GM19372 (cell line): ENCODE measurements around the gene IRF5.
"Not testable (repeated sequence)": the region's sequence is repeated elsewhere in the genome, so short reads cannot be mapped to it uniquely, and the experiment has no call there.

Experiments
- ATAC-seq: cut with Tn5 transposase; IDR thresholded peaks from one replicate; pipeline ENCODE4 v1.9.1; 2021; ENCODE audit warnings: mild to moderate bottlenecking, low read depth, moderate library complexity; ENCODE audit not compliant: unreplicated experiment

The IRF5 gene

GRCh38 chr7:128948976-128949760 is 11.4 kb downstream of the IRF5 start:
- no peak for ATAC-seq

GRCh38 chr7:128951296-128951695 is 13.6 kb downstream of the IRF5 start:
- no peak for ATAC-seq

GRCh38 chr7:128954150-128954549 is 16.4 kb downstream of the IRF5 start:
- ATAC-seq = no peak

- no peak for ATAC-seq
Observed at GRCh38 chr7:128954830-128955802, 17.4 kb downstream of the IRF5 start.

GRCh38 chr7:128955981-128956380 is 18.3 kb downstream of the IRF5 start:
- ATAC-seq = no peak

- no peak for ATAC-seq
Observed at GRCh38 chr7:128959296-128959695, 21.6 kb downstream of the IRF5 start.

- no peak for ATAC-seq
Observed at GRCh38 chr7:128961030-128961659, 23.4 kb downstream of the IRF5 start.

- peak; percentile 38 for ATAC-seq
Observed at GRCh38 chr7:128962899-128963298, 25.2 kb downstream of the IRF5 start.

GRCh38 chr7:128963327-128963757 is 25.6 kb downstream of the IRF5 start:
- ATAC-seq = peak; percentile 74

- no peak for ATAC-seq
Observed at GRCh38 chr7:128968624-128969023, 30.9 kb downstream of the IRF5 start.

GRCh38 chr7:128974241-128974934 is 36.7 kb downstream of the IRF5 start:
- ATAC-seq = no peak

GRCh38 chr7:128982105-128982504 is 44.4 kb downstream of the IRF5 start:
- ATAC-seq = no peak

GRCh38 chr7:128985660-128986059 is 47.9 kb downstream of the IRF5 start:
- no peak for ATAC-seq

GRCh38 chr7:128986609-128987008 is 48.9 kb downstream of the IRF5 start:
- no peak for ATAC-seq

- no peak for ATAC-seq
Observed at GRCh38 chr7:128988372-128988771, 50.6 kb downstream of the IRF5 start.

GRCh38 chr7:128989961-128990360 is 52.2 kb downstream of the IRF5 start:
- no peak for ATAC-seq

GRCh38 chr7:128993419-128993818 is 55.7 kb downstream of the IRF5 start:
- no peak for ATAC-seq

GRCh38 chr7:128994560-128994959 is 56.8 kb downstream of the IRF5 start:
- ATAC-seq = not testable (repeated sequence)

GRCh38 chr7:128997181-128997580 is 59.5 kb downstream of the IRF5 start:
- ATAC-seq = no peak
